HUES64 (cell line): ENCODE measurements around the gene DCBLD1.

ENCODE experiments used
- H3K27ac ChIP-seq: 2 replicates; pipeline ENCODE4 v1.7.0; 2013; ENCODE audit warnings: low read depth, low read length, inconsistent platforms
- H3K27me3 ChIP-seq: 2 replicates; pipeline ENCODE4 v1.6.1; 2013; ENCODE audit warnings: mild to moderate bottlenecking, low read length; ENCODE audit not compliant: insufficient read depth
- H3K36me3 ChIP-seq: 2 replicates; pipeline ENCODE4 v1.6.1; 2013; ENCODE audit warnings: mild to moderate bottlenecking, low read length; ENCODE audit not compliant: insufficient read depth
- H3K4me1 ChIP-seq: 2 replicates; pipeline ENCODE4 v1.6.1; 2013; ENCODE audit warnings: mild to moderate bottlenecking, low read length, moderate library complexity; ENCODE audit not compliant: insufficient read depth
- H3K4me3 ChIP-seq: 2 replicates; pipeline ENCODE4 v1.5.1; 2013; ENCODE audit warnings: mild to moderate bottlenecking, low read length, moderate library complexity
- H3K9ac ChIP-seq: 2 replicates; pipeline ENCODE4 v1.6.1; 2013; ENCODE audit warnings: mild to moderate bottlenecking, low read depth, low read length
- H3K9me3 ChIP-seq: 2 replicates; pipeline ENCODE4 v1.6.1; 2013; ENCODE audit warnings: low read depth, low read length; ENCODE audit not compliant: insufficient read depth
- WGBS: fragments of 150-250, 120-280 bp; methylation state at CpG from one replicate; pipeline ENCODE4 v1.1.7; 2013; ENCODE audit warnings: missing lambda C conversion rate; 5-methylcytosine and 5-hydroxymethylcytosine counted together

Gene DCBLD1

DNA sequence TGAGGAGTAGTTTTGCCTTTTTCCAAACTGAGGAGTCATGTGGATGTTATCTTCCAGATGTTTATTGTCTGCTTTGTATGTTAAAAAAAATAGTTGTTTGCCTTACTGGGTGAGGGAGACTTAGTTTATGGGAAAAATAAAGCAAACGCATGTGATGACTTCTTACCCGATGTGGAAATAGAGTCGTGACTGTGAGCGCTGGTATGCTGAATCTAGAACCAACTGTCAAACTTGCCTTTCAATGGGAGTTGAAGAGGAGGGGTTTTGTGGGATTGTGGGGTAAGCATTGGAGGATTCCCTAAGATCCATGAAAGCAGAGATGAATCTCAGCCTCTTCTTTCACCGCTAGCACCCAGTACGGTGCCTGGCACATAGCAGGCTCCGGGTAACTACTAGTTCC is 5.3 kb downstream of the DCBLD1 start:
- Histone ChIP-seq H3K4me1 (peaks cover 6% of the 10 kb centered on the region; the same call in 1 of the 2 replicates), H3K9ac (no peak overlapping the region), H3K27ac (no peak overlapping the region), H3K27me3 (0 out of 2 replicates have a peak, but pooled peaks cover 7% of the 10 kb centered on the region), H3K4me3 (no peak overlapping the region), H3K9me3 (peaks cover 6% of the 10 kb centered on the region; the same call in 1 of the 2 replicates), H3K36me3 (no peaks in the 10 kb centered on the region)
- WGBS, result 96% methylated on average over 7 of the region's 7 CpGs

DNA sequence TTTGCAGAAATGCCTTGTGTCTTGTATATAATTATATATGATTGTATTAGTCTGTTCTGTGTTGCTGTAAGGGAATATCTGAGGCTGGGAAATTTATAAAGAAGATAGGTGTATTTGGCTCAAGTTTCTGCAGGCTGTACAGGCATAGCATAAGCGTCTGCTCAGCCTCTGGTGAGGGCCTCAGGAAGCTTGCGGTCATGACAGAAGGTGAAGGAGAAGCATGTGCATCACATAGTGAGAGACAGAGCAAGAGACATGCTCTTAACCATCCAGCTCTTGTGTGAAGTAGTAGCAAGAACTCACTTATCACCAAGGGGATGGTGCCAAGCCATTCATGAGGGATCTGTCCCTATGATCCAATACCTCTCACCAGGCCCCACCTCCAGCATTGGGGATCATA is 6.5 kb downstream of the DCBLD1 start:
- Histone ChIP-seq H3K27me3 (0 out of 2 replicates have a peak, but pooled peaks cover 6% of the 10 kb centered on the region), H3K4me3 (no peak overlapping the region), H3K9ac (no peak overlapping the region), H3K36me3 (no peaks in the 10 kb centered on the region), H3K27ac (no peak overlapping the region), H3K4me1 (peaks cover 2% of the 10 kb centered on the region; the same call in 1 of the 2 replicates), H3K9me3 (peaks cover 6% of the 10 kb centered on the region; the same call in 1 of the 2 replicates)
- WGBS, result 93% methylated on average over 2 of the region's 2 CpGs

DNA sequence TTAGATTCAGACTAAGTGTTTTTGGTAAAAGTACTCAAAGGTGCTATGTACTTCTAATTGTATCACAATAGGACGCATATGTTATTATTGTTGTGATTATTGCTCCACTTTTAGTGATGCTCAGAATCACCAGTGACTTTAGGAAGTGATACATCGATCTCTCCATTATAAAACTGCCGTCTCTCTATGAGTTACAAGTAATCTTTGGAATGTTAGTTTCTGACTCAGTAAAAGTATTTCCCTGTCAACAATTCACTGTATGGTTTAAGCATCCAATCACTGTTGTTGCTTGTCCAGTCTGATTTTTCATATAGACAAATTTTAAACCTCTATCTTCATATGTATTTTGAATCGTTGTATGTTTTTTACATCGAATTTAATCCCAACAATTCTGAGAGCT is 9.4 kb downstream of the DCBLD1 start:
- no peak overlapping the region for H3K27ac ChIP-seq
- no peak overlapping the region for H3K4me3 ChIP-seq
- no peaks in the 10 kb centered on the region for H3K27me3 ChIP-seq
- WGBS, result 97% methylated on average over 3 of the region's 5 CpGs
- H3K4me1 ChIP-seq, result no peaks in the 10 kb centered on the region
- no peaks in the 10 kb centered on the region for H3K36me3 ChIP-seq
- H3K9me3 ChIP-seq, result peaks cover 3% of the 10 kb centered on the region; the same call in 1 of the 2 replicates
- H3K9ac ChIP-seq, result no peak overlapping the region

DNA sequence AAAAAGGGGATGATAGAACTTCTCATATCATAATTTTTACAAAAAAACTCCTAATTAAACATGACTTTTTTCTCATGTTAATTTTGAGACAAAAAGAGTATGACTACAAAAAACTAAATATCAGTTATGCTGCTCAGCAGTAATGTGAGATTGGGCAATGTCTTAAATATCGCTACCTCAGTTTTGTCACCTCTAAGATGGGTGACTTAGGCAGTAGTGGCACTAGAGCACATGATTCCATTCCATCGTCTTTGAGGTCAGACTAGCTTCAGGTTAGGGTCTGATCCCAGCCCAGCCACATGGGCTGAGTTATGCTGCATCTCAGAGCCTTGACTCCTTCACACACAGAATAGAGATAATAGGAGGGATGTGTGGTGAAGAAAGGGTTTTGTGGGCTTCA is 11.0 kb downstream of the DCBLD1 start:
- no peaks in the 10 kb centered on the region for H3K4me1 ChIP-seq
- no peaks in the 10 kb centered on the region for H3K27me3 ChIP-seq
- H3K27ac ChIP-seq, result no peak overlapping the region
- no peaks in the 10 kb centered on the region for H3K9me3 ChIP-seq
- no peaks in the 10 kb centered on the region for H3K36me3 ChIP-seq
- H3K9ac ChIP-seq, result no peak overlapping the region
- no peak overlapping the region for H3K4me3 ChIP-seq
- WGBS, result 91% methylated on average over 2 of the region's 2 CpGs

DNA sequence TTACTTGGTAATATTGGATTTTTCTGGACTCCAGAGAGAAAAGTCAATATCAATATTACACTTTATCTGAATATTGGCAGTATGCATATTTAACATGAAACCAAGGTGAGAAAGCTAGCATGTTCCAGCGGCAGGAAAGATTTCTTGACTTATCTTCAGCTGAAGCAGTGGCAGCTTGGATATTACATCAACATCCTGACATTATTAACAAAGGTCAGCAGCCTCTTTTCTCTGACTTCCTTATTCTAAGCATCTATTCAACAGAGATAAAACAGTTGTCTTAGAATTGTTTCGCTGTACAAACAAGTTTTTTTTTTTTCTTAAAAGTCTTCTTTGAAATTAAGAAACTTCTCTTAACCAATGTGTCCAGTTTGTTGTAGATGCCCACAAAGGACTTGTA is 11.8 kb downstream of the DCBLD1 start:
- H3K9ac ChIP-seq, result no peak overlapping the region
- 95% methylated on average over 2 of the region's 2 CpGs for WGBS
- no peaks in the 10 kb centered on the region for H3K36me3 ChIP-seq
- H3K9me3 ChIP-seq, result no peaks in the 10 kb centered on the region
- H3K27me3 ChIP-seq, result no peaks in the 10 kb centered on the region
- no peaks in the 10 kb centered on the region for H3K4me1 ChIP-seq
- H3K4me3 ChIP-seq, result no peak overlapping the region
- no peak overlapping the region for H3K27ac ChIP-seq

- Histone ChIP-seq H3K27me3 (no peaks in the 10 kb centered on the region), H3K27ac (no peak overlapping the region), H3K9me3 (no peaks in the 10 kb centered on the region), H3K4me1 (no peaks in the 10 kb centered on the region), H3K4me3 (no peak overlapping the region), H3K36me3 (no peaks in the 10 kb centered on the region), H3K9ac (no peak overlapping the region)
- WGBS, result 97% methylated on average over 2 of the region's 3 CpGs
These were observed 12.3 kb downstream of the DCBLD1 start for GRCh38 chr6:117494694-117495318.

DNA sequence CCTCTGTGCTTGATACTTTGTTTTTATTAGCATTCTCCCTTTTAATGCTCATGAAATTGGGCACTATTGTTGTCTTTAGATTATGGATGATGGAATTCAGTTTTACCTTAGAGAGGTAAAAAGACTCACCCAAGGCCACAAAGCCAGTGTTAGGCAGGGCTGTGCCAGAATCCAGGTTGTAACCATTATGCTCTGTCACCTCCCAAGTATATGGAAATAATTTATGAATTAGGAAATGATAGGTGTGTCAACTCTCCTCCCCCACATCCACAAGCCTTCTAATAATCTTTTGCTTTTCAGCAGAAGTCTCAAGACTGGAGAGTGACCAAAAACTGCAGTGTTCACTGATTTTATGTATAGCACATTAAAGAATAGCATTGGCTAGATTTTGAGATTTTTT is 13.0 kb downstream of the DCBLD1 start:
- Histone ChIP-seq H3K27me3 (no peaks in the 10 kb centered on the region), H3K27ac (no peak overlapping the region), H3K36me3 (no peaks in the 10 kb centered on the region), H3K4me1 (no peaks in the 10 kb centered on the region), H3K9ac (no peak overlapping the region), H3K9me3 (no peaks in the 10 kb centered on the region), H3K4me3 (no peak overlapping the region)

- Histone ChIP-seq H3K27me3 (no peaks in the 10 kb centered on the region), H3K36me3 (no peaks in the 10 kb centered on the region), H3K9ac (no peak overlapping the region), H3K27ac (no peak overlapping the region), H3K4me3 (no peak overlapping the region), H3K4me1 (no peaks in the 10 kb centered on the region), H3K9me3 (no peaks in the 10 kb centered on the region)
- no CpG with 5 or more reads among the region's 2 CpGs for WGBS
These were observed 13.4 kb downstream of the DCBLD1 start for GRCh38 chr6:117495869-117496268.

- Histone ChIP-seq H3K27me3 (no peaks in the 10 kb centered on the region), H3K4me3 (no peak overlapping the region), H3K9me3 (no peaks in the 10 kb centered on the region), H3K36me3 (no peaks in the 10 kb centered on the region), H3K9ac (no peak overlapping the region), H3K4me1 (no peaks in the 10 kb centered on the region), H3K27ac (no peak overlapping the region)
- 100% methylated on average over 1 of the region's 1 CpG for WGBS
These were observed 14.0 kb downstream of the DCBLD1 start for GRCh38 chr6:117496383-117496990.

- Histone ChIP-seq H3K4me3 (no peak overlapping the region), H3K9me3 (no peaks in the 10 kb centered on the region), H3K4me1 (no peaks in the 10 kb centered on the region), H3K9ac (no peak overlapping the region), H3K27me3 (no peaks in the 10 kb centered on the region), H3K36me3 (no peaks in the 10 kb centered on the region), H3K27ac (no peak overlapping the region)
- WGBS, result 94% methylated on average over 1 of the region's 1 CpG
These were observed 14.8 kb downstream of the DCBLD1 start for GRCh38 chr6:117497237-117497636.

DNA sequence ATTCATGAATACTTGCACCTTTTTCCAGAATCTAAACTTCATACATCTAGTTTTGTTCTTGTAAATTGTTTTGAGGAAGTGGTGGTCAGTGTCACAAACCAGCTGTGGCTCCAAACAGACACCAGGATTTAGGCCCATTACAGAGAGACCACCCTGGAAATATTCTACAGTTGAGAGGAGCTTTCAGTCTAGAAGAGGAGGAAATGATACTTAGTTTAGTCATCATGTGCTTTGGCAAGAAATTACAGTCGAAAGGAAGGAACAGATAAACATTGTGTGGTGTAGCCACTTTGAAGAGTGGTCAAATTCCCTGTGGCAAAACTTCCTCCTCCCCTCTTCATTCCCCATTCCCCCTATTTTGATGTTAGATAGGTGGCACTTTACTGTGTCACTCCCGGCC is 15.7 kb downstream of the DCBLD1 start:
- no peak overlapping the region for H3K4me3 ChIP-seq
- no peak overlapping the region for H3K9ac ChIP-seq
- WGBS, result 78% methylated on average over 1 of the region's 2 CpGs
- H3K4me1 ChIP-seq, result no peaks in the 10 kb centered on the region
- H3K9me3 ChIP-seq, result no peaks in the 10 kb centered on the region
- H3K27me3 ChIP-seq, result no peaks in the 10 kb centered on the region
- H3K36me3 ChIP-seq, result no peaks in the 10 kb centered on the region
- H3K27ac ChIP-seq, result no peak overlapping the region
